WI38 (cell line): ENCODE data around the gene LILRA6.

Experiments used
- H3K4me3 ChIP-seq: 2 replicates; pipeline ENCODE4 v1.5.1; 2011; ENCODE audit warnings: low read depth, mild to moderate bottlenecking, control low read depth, low read length
- TF ChIP-seq, protein P1 (sequence below): IDR thresholded peaks from 2 replicates; pipeline ENCODE4 v1.5.1; 2012; ENCODE audit warnings: low read depth, mild to moderate bottlenecking, control low read depth, low read length

Gene LILRA6

DNA sequence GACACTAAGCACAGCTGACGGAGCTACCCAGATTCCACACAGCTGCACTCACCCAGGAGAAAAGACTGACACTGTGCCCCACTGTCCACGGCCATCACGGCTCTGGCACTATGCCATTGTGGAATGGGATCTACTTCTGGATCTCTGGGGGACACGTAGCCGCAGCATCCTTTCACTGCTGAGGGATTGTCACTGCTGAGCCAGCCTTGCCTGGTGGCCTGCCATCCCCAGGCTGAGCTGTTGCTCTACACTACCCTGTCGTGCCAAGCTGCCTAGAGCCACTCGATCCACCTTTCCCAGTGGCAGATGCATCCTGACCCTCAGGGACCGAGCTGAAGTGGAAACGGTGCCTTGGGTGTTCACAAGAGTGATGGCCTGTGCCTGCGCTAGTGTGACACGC is 19.5 kb upstream of the LILRA6 start:
- TF ChIP-seq, protein P1, sequence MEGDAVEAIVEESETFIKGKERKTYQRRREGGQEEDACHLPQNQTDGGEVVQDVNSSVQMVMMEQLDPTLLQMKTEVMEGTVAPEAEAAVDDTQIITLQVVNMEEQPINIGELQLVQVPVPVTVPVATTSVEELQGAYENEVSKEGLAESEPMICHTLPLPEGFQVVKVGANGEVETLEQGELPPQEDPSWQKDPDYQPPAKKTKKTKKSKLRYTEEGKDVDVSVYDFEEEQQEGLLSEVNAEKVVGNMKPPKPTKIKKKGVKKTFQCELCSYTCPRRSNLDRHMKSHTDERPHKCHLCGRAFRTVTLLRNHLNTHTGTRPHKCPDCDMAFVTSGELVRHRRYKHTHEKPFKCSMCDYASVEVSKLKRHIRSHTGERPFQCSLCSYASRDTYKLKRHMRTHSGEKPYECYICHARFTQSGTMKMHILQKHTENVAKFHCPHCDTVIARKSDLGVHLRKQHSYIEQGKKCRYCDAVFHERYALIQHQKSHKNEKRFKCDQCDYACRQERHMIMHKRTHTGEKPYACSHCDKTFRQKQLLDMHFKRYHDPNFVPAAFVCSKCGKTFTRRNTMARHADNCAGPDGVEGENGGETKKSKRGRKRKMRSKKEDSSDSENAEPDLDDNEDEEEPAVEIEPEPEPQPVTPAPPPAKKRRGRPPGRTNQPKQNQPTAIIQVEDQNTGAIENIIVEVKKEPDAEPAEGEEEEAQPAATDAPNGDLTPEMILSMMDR, result no peak
- H3K4me3 ChIP-seq, result no peak overlapping the region

DNA sequence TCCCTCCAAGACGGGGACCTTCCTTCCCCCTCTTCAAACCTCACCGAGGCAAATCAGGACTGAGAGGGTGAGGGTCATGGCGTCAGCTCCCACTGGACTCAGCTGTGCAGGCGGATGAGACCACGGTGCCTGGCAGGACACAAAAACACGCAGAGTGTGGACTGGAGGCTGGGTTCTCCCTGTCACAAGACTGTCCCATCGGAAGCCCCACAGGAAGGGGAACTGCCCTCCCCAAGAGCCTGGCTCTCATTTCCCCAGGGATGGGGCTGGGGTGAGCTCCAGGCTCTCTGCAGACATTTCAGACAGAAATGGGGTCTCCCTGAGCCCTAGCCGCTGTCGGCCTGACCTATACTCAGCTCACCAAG is 14.5 kb upstream of the LILRA6 start, which contains the start of gene LILRB5:
Gene LILRB5 (minus strand): TSS at position 158 of the 365 bp plus-strand sequence. CDS start 80 bp downstream, at position 78.
- TF ChIP-seq, protein P1, result no peak
- no peak within 1 kb of the TSS for H3K4me3 ChIP-seq

DNA sequence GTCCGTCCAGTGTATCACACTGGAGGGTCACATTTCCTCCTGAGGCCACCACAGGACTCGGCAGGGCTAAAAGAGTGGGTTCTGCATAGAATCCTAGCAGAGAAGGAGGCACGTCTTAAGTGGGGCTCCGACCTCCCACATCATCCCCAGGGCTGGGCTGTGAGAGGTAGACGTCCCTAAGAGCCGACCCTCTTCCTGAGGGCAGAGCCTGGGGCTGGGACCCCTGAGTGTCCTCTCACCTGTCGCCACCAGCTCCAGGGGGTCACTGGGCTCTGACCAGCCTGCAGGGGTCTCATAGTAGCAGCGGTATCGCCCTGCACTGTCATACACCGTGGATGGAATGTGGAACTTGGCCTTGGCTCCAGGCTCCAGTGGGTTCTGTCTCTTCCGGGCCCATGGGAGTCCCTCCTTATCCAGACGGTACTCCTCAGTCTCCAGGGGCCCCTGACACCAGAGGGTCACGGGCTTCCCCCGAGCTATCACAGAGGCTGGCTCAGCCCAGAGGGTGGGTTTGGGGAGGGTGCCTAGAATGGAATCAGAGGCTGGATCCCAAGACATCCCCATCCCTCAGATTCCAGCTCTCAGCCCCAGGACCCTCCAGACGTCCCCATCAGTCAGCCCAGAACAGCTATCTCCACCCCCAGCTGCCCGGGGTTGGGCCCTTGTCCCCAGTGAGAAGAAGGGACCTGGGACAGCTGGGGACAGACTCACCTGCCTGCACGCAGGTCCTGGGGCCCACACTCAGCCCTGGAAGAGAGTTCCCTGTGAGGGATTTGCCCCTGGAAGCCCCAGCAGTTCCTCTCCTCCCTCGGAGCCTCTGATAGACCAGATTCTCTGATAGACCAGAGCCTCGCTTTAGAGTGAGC is 13.9 kb upstream of the LILRA6 start:
- TF ChIP-seq, protein P1, result no peak
- no peak overlapping the region for H3K4me3 ChIP-seq

DNA sequence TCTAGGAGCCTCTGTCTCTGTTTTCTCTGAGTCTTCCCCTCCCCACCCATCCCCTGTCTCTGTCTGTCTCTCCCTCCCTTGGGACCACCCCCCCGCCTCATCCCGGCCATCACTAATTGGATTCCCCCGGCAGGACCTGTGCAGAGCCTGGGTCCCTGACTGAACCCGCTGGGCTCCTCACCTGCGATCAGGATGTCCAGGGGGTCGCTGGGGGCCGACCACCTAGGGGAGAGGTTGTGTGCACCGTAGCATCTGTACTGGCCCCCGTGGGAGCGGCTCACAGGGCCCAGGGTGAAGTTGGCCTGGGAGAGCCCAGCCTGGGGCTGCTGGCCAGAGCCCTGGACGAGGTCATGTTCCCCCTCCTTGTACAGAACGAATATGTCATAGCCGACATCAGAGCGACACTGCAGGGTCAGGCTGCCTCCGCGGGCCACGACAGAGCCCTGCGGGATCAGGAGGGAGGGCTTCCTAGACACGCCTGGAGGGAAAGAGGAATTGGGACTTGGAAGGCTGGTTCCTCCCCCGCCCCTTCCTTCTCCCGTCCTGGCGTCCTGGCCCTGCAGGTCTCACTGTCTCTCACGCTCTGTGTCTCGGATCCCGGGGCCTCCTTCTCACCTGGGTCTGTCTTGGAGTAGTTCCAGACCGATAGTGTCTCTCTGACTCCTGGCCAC is 12.7 kb upstream of the LILRA6 start:
- no peak overlapping the region for H3K4me3 ChIP-seq
- TF ChIP-seq, protein P1, result no peak

DNA sequence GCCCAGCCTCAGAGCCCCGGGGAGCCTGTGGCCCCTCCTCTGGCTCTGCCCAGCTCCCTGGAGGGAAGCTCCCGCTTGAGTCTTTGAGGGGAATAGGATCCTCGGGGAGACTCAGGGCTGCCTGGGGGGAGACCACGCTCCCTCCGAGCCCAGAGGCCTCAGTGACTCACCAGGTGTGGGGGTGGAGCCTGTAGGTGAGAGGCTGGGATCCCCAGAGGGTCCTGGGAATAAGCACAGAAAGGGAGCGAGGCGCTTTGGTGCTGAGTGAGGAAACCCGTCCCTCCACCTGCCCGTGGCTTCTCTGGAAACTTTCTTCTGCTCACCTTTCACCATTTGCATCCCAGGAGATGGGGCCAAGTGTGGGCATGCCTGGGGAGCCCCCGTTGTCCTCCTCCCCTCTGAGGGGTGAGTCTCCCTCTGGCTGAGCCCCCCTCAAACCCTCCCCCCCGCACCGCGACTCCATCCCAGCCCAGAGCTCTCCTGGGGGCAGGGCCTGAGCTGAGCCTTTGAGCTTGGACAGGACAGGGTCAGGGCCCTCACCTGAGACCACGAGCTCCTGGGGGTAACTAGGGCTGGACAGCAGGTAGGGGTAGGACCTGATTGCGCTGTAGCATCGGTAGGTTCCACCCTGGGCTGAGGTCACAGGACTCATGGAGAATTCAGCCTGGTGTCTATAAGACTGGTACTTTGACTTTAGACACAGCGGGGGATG is 11.8 kb upstream of the LILRA6 start:
- no peak overlapping the region for H3K4me3 ChIP-seq
- TF ChIP-seq, protein P1, result no peak

DNA sequence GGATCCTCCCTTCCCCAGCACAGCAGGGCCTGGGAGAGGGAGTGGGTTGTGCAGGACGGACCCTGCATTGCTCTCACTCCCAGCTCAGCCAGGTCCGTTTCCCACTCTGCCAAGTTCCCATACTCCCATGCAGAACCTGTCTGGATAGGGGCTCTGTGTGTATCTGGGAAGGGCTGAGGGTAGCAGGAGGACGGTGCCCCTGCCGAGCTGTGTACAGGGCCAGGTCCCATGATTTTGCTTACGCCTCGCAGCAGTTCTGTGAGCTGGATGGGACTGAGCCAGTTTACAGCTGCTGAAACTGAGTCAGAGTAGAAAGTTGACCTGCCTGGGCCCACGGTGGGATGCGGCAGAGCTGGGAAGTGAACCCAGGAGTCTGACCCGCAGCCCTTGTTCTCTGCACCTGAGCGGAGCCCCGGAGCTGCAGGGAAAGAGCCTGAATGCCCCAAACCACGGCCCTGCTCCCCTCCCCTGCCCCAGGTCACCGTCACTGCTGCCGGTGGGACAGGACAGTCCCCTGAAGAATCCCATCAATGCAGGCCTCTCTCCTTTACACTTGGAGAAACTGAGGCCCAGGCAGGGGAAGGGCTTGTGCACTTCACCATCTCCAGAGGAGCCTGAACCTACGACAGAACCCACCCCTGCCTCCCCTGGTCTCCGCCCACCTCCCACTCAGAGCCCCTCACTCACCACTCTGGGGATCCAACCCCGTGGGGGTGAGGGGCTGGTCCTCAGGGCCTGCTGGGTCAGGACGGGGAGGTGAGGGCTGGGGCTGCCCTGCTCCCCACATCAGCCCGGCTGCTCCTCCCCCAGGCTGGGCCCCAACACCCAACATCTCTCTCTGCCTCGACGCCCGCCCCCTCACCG is 11.0 kb upstream of the LILRA6 start:
- TF ChIP-seq, protein P1, result no peak
- no peak overlapping the region for H3K4me3 ChIP-seq
